K562 (cell line): ENCODE measurements around the gene TRPC4AP. TPM values are rescaled to one million over a fixed set of nuclear protein-coding genes. Genes with fewer than 3 reads are reported as not detected.

Source experiments
- ATAC-seq: fragments of 200-7000 bp; cut with Tn5 transposase; 3 replicates; pipeline ENCODE4 v1.9.1; 2020; ENCODE audit warnings: moderate library complexity
- BruUV-seq: library from RNA; stranded (reverse); fragments of 400-500 nt; replicated peaks from 2 replicates; lab custom pipeline; 2021; lab: Mats Ljungman, UMichigan
- CTCF ChIA-PET: fragments of 300-600 bp; formaldehyde crosslinking; extraction: SDS; loops from one replicate; lab custom pipeline; 2021; ENCODE audit warnings: low intra/inter-chr PET ratio; lab: Yijun Ruan, JAX
- POLR2A ChIA-PET: fragments of 300-600, 350-650 bp; sonication (Branson Sonifier 250); formaldehyde crosslinking; extraction: SDS; loops from one replicate; lab custom pipeline; 2021; ENCODE audit warnings: antibody characterized with exemption, inconsistent platforms; lab: Yijun Ruan, JAX
- DNase-seq, 4 experiments: peaks; one replicate each; pipeline versions ENCODE4 v3.0.0 to v3.0.0-alpha.2; 2011 to 2018; ENCODE audit warnings: low spot score in 3 of 4, mixed read lengths in 3 of 4; ENCODE audit errors: extremely low read depth in 1 of 4
- FAIRE-seq: peaks from 2 replicates; lab custom pipeline; 2011; peaks lifted over from hg19 to GRCh38; lab: Jason Lieb, UNC
- H2AFZ ChIP-seq: 2 replicates; pipeline ENCODE4 v1.6.0; 2011; ENCODE audit warnings: low read depth, low read length, control low read depth, inconsistent platforms
- H3K27ac ChIP-seq: fragments of 200-600 bp; 3 replicates; pipeline ENCODE4 v1.8.0; 2011; ENCODE audit warnings: low read depth, mild to moderate bottlenecking, control low read depth, inconsistent platforms, low read length, moderate library complexity, mixed read lengths; ENCODE audit errors: extremely low read depth
- H3K27me3 ChIP-seq, 2 experiments: fragments of 300-600 bp in 1 of 2; 2 replicates in 1 of 2; 3 replicates in 1 of 2; pipeline versions ENCODE4 v1.6.0 to v1.8.0; 2011; ENCODE audit warnings: inconsistent platforms in 2 of 2, low read length in 2 of 2, mild to moderate bottlenecking in 1 of 2, mixed read lengths in 1 of 2, moderate library complexity in 1 of 2; ENCODE audit not compliant: control insufficient read depth in 2 of 2, insufficient read depth in 2 of 2
- H3K36me3 ChIP-seq: fragments of 300-600 bp; 3 replicates; pipeline ENCODE4 v1.8.0; 2011; ENCODE audit warnings: mild to moderate bottlenecking, low read length, inconsistent platforms; ENCODE audit not compliant: control insufficient read depth, insufficient read depth
- H3K4me1 ChIP-seq, 2 experiments: fragments of 200-600 bp in 1 of 2; replicated peaks in 1 of 2; 2 replicates in 1 of 2; 3 replicates in 1 of 2; pipeline versions ENCODE4 v1.5.1 to v1.8.0; 2011; ENCODE audit warnings: inconsistent platforms in 2 of 2, low read length in 2 of 2, mild to moderate bottlenecking in 1 of 2, mixed read lengths in 1 of 2, moderate library complexity in 1 of 2; ENCODE audit not compliant: control insufficient read depth in 2 of 2, insufficient read depth in 2 of 2
- H3K4me2 ChIP-seq: 2 replicates; pipeline ENCODE4 v1.6.1; 2011; ENCODE audit warnings: low read length, control low read depth, inconsistent platforms, mixed read lengths; ENCODE audit not compliant: insufficient read depth
- H3K4me3 ChIP-seq: fragments of 200-600 bp; sonication (generic), shearing (Covaris generic); 2 replicates; pipeline ENCODE4 v1.5.1; 2016; ENCODE audit warnings: control low read depth, inconsistent platforms
- H3K79me2 ChIP-seq: fragments of 200-600 bp; 3 replicates; pipeline ENCODE4 v1.8.0; 2011; ENCODE audit warnings: low read length, inconsistent platforms; ENCODE audit not compliant: control insufficient read depth, insufficient read depth
- H3K9ac ChIP-seq, 2 experiments: 2 replicates each; pipeline versions ENCODE4 v1.6.0 to v1.6.1; 2011; ENCODE audit warnings: low read depth in 2 of 2, low read length in 2 of 2, control low read depth in 1 of 2, inconsistent platforms in 1 of 2, mild to moderate bottlenecking in 1 of 2, mixed read lengths in 1 of 2; ENCODE audit not compliant: insufficient read depth in 1 of 2
- H3K9me1 ChIP-seq: one replicate; pipeline ENCODE4 v1.6.0; 2011; ENCODE audit warnings: inconsistent platforms, mild to moderate bottlenecking, low read length, moderate library complexity; ENCODE audit not compliant: control insufficient read depth, insufficient read depth
- H3K9me3 ChIP-seq: replicated peaks from 2 replicates; pipeline ENCODE4 v1.5.1; 2011; ENCODE audit warnings: low read depth, low read length, inconsistent platforms; ENCODE audit not compliant: control insufficient read depth, insufficient read depth
- H4K20me1 ChIP-seq: replicated peaks from 2 replicates; pipeline ENCODE4 v1.6.1; 2011; ENCODE audit warnings: low read length, inconsistent platforms, mixed read lengths; ENCODE audit not compliant: control insufficient read depth, insufficient read depth
- FOXJ2 ChIP-seq: fragments of 200-800 bp; sonication (Bioruptor generic); IDR thresholded peaks from 2 replicates; pipeline ENCODE4 v1.6.1; 2016; ENCODE audit warnings: missing genetic modification characterization, missing compliant biosample characterization
- RBM15 ChIP-seq: fragments of 200-400 bp; formaldehyde crosslinking; IDR thresholded peaks from 2 replicates; pipeline ENCODE4 v1.6.1; 2018; ENCODE audit warnings: mild to moderate bottlenecking, low read length, moderate library complexity; ENCODE audit not compliant: insufficient read depth
- XRCC5 ChIP-seq: fragments of 200-400 bp; formaldehyde crosslinking; IDR thresholded peaks from 2 replicates; pipeline ENCODE4 v1.6.1; 2017; ENCODE audit warnings: low read depth, mild to moderate bottlenecking, low read length
- ZNF239 ChIP-seq: fragments of 250-450 bp; sonication (Bioruptor Pico); IDR thresholded peaks from 2 replicates; pipeline ENCODE4 v1.4.0; 2020; ENCODE audit warnings: mild to moderate bottlenecking
- ZNF717 ChIP-seq: fragments of 250-450 bp; sonication (Bioruptor Pico); IDR thresholded peaks from 2 replicates; pipeline ENCODE4 v1.5.0; 2021
- ZNF75A ChIP-seq: fragments of 450-650 bp; formaldehyde crosslinking; IDR thresholded peaks from 2 replicates; pipeline ENCODE4 v1.4.0; 2020; ENCODE audit warnings: mild to moderate bottlenecking
- WGBS: fragments of 100-300 bp; shearing (Covaris generic); methylation state at CpG from one replicate; pipeline ENCODE4 v1.1.6; 2016; ENCODE audit warnings: low coverage, mixed read lengths; ENCODE audit not compliant: insufficient coverage; ENCODE audit errors: missing lambda C conversion rate; 5-methylcytosine and 5-hydroxymethylcytosine counted together
- in situ Hi-C: fragments of 300-500 bp; cut with MboI; formaldehyde crosslinking; loops from 4 replicates; pipeline ENCODE4 v1.15.0; 2018; ENCODE audit warnings: inconsistent platforms, mixed read lengths
- intact Hi-C: fragments of 100-400 bp; cut with micrococcal nuclease; formaldehyde crosslinking; loops from 2 replicates; pipeline ENCODE4 v1.14.2; 2022
- polyA plus RNA-seq, 8 experiments: library from polyadenylated mRNA; depleted of rRNA in 4 of 8; stranded (reverse) in 5 of 8; unstranded in 3 of 8; fragments of >200 nt; fragmentation: Nextera tagmentation in 2 of 8; fragmentation: Illumina TruSeq in 1 of 8; extraction: Ambion mirVana in 2 of 8; extraction: Trizol in 1 of 8; gene quantifications; 2 replicates each; pipeline versions ENCODE4 v1.2.1 to v1.2.3, GENCODE V29; 2011 to 2014; ENCODE audit warnings: inconsistent platforms in 1 of 8, missing spikeins in 1 of 8
- total RNA-seq, 7 experiments: library from RNA; depleted of rRNA in 6 of 7; stranded (reverse); fragments of >200 nt in 6 of 7; fragmentation: Illumina TruSeq in 2 of 7; extraction: Trizol in 2 of 7; gene quantifications; 2 replicates each; pipeline versions ENCODE4 v1.2.1 to v1.2.3, GENCODE V29; 2011 to 2021; ENCODE audit warnings: low replicate concordance in 1 of 7
- TF ChIP-seq, protein P1 (sequence below): fragments of 450-650 bp; formaldehyde crosslinking; IDR thresholded peaks from 2 replicates; pipeline ENCODE4 v1.4.0; 2020; ENCODE audit warnings: mild to moderate bottlenecking, mixed read lengths
- TF ChIP-seq, protein P2 (sequence below): fragments of 450-650 bp; formaldehyde crosslinking; IDR thresholded peaks from 2 replicates; pipeline ENCODE4 v1.4.0; 2020; ENCODE audit warnings: mild to moderate bottlenecking, moderate library complexity
- TF ChIP-seq, protein P3 (sequence below): fragments of 450-650 bp; formaldehyde crosslinking; conservative IDR thresholded peaks from 2 replicates; pipeline ENCODE4 v1.4.0; 2022; ENCODE audit warnings: mild to moderate bottlenecking, missing genetic modification characterization
- TF ChIP-seq, protein P4 (sequence below), 2 experiments: fragments of 450-650 bp; IDR thresholded peaks; 2 replicates each; pipeline ENCODE4 v1.6.1; 2016; ENCODE audit warnings: mild to moderate bottlenecking in 2 of 2, borderline replicate concordance in 1 of 2, low read depth in 1 of 2, moderate library complexity in 1 of 2

Gene TRPC4AP
- total and polyA plus RNA-seq, 9 of the 15 experiments (the other 6 are each of a cell fraction or from before 2014, with no cell fraction given) = 2.3 to 70.3 (median 33.3) TPM

DNA sequence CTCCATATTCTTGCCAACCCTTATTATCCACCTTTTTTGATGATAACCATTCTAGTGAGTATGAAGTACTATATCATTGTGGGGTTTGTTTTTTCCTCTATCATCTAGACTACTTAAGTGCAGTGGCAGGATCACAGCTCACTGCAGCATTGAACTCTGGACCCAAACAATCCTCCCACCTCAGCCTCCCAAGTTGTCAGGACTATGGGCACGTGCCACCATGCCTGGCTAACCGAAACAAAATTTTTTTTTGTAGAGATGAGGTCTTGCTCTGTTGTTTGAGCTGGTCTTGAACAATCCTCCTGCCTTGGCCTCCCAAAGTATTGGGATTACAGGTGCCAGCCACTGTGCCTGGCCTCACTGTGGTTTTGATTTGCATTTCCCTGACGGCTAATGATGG is 67.5 kb downstream of the TRPC4AP start:
- no peaks in the 10 kb centered on the region for H3K9me1 ChIP-seq
- DNase-seq (no peak), ATAC-seq (no peak), FAIRE-seq (no peak)
- intact Hi-C loops (no loop called here), in situ Hi-C loops (no loop called here)
- no peaks in the 10 kb centered on the region for H3K27me3 ChIP-seq
- POLR2A ChIA-PET = interaction anchor here (0.9 to 1.9 kb wide), 4 partner anchors 8 to 25 kb away, joined by 3 to 4 read pairs (median 4); no protein-coding TSS in a partner anchor
- CTCF ChIA-PET = no interaction called here
- no peak overlapping the region for H3K9ac ChIP-seq
- BruUV-seq = no TSS peak
- no peak overlapping the region for H3K4me3 ChIP-seq
- H2AFZ ChIP-seq = no peak overlapping the region
- peaks cover 69% of the 10 kb centered on the region; the same call in 2 of the 3 replicates for H3K36me3 ChIP-seq
- H4K20me1 ChIP-seq = no peaks in the 10 kb centered on the region
- H3K9me3 ChIP-seq = no peaks in the 10 kb centered on the region
- H3K79me2 ChIP-seq = no peaks in the 10 kb centered on the region
- no peak overlapping the region for H3K4me2 ChIP-seq
- WGBS = 94% methylated on average over 3 of the region's 3 CpGs
- H3K4me1 ChIP-seq = no peaks in the 10 kb centered on the region
- H3K27ac ChIP-seq = no peak overlapping the region
- no peak for TF ChIP-seq ZNF717 (CRISPR knock-in tag)
- TF ChIP-seq, protein P1, sequence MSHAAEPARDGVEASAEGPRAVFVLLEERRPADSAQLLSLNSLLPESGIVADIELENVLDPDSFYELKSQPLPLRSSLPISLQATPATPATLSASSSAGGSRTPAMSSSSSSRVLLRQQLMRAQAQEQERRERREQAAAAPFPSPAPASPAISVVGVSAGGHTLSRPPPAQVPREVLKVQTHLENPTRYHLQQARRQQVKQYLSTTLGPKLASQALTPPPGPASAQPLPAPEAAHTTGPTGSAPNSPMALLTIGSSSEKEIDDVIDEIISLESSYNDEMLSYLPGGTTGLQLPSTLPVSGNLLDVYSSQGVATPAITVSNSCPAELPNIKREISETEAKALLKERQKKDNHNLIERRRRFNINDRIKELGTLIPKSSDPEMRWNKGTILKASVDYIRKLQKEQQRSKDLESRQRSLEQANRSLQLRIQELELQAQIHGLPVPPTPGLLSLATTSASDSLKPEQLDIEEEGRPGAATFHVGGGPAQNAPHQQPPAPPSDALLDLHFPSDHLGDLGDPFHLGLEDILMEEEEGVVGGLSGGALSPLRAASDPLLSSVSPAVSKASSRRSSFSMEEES (CRISPR knock-in tag) = no peak
- TF ChIP-seq XRCC5 = no peak
- TF ChIP-seq, protein P2, sequence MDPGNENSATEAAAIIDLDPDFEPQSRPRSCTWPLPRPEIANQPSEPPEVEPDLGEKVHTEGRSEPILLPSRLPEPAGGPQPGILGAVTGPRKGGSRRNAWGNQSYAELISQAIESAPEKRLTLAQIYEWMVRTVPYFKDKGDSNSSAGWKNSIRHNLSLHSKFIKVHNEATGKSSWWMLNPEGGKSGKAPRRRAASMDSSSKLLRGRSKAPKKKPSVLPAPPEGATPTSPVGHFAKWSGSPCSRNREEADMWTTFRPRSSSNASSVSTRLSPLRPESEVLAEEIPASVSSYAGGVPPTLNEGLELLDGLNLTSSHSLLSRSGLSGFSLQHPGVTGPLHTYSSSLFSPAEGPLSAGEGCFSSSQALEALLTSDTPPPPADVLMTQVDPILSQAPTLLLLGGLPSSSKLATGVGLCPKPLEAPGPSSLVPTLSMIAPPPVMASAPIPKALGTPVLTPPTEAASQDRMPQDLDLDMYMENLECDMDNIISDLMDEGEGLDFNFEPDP (CRISPR knock-in tag) = no peak
- no peak for TF ChIP-seq ZNF239 (CRISPR knock-in tag)
- TF ChIP-seq, protein P3, sequence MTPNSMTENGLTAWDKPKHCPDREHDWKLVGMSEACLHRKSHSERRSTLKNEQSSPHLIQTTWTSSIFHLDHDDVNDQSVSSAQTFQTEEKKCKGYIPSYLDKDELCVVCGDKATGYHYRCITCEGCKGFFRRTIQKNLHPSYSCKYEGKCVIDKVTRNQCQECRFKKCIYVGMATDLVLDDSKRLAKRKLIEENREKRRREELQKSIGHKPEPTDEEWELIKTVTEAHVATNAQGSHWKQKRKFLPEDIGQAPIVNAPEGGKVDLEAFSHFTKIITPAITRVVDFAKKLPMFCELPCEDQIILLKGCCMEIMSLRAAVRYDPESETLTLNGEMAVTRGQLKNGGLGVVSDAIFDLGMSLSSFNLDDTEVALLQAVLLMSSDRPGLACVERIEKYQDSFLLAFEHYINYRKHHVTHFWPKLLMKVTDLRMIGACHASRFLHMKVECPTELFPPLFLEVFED = no peak
- no peak for TF ChIP-seq FOXJ2 (tag)
- TF ChIP-seq ZNF75A (CRISPR knock-in tag) = no peak
- TF ChIP-seq, protein P4, sequence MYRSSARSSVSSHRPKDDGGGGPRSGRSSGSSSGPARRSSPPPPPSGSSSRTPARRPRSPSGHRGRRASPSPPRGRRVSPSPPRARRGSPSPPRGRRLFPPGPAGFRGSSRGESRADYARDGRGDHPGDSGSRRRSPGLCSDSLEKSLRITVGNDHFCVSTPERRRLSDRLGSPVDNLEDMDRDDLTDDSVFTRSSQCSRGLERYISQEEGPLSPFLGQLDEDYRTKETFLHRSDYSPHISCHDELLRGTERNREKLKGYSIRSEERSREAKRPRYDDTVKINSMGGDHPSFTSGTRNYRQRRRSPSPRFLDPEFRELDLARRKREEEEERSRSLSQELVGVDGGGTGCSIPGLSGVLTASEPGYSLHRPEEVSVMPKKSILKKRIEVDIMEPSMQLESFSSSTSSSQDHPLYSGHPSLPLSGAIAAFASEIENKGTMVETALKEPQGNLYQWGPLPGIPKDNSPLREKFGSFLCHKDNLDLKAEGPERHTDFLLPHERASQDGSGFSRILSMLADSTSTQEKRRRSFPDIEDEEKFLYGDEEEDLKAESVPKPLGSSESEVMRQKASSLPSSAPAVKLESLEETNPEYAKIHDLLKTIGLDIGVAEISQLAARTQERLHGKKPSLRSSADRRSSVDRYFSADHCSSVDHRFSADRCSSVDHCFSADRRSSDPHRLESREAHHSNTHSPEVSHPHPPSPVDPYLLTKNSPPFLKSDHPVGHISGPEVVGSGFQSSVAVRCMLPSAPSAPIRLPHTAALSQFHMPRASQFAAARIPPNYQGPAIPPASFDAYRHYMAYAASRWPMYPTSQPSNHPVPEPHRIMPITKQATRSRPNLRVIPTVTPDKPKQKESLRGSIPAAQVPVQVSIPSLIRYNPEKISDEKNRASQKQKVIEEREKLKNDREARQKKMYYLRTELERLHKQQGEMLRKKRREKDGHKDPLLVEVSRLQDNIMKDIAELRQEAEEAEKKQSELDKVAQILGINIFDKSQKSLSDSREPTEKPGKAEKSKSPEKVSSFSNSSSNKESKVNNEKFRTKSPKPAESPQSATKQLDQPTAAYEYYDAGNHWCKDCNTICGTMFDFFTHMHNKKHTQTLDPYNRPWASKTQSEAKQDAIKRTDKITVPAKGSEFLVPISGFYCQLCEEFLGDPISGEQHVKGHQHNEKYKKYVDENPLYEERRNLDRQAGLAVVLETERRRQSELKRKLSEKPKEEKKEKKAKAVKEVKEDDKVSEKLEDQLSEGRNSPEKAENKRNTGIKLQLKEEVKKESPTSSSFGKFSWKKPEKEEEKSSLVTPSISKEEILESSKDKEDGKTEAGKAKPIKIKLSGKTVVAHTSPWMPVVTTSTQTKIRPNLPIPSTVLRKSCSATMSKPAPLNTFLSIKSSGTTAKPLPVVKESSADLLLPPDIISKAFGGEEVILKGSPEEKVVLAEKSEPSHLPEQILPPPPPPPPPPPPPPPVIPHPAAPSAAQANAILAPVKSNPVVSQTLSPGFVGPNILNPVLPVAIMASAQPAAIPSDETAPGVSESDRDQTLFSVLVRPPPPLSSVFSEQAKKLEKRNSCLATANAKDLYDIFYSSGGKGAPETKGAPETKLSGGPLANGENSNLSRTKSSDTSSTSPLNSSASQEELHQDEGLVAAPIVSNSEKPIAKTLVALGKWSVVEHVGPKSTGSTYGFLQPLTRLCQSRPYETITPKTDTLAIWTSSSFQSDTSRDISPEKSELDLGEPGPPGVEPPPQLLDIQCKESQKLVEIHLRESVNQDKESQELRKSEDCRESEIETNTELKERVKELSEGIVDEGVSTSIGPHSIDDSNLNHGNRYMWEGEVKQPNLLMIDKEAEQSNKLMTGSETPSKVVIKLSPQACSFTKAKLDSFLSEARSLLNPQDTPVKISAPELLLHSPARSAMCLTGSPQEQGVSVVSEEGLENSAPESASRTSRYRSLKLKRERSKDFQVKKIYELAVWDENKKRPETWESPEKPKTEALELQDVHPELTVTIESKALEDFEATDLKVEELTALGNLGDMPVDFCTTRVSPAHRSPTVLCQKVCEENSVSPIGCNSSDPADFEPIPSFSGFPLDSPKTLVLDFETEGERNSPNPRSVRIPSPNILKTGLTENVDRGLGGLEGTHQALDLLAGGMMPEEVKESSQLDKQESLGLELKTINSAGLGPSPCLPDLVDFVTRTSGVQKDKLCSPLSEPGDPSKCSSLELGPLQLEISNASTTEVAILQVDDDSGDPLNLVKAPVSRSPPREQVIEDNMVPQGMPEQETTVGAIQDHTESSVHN (IDR thresholded peaks at IDR 0.05; ENCODE audit: borderline replicate concordance in 1 of 2, low read depth in 1 of 2) = no peak
- TF ChIP-seq RBM15 = no peak
